NCI-H146 (cell line): ENCODE results near the gene CRNKL1.
A peak's percentile ranks its signal among the peaks of the same experiment; 100 is the strongest.

Experiments
- DNase-seq: peaks from one replicate; lab custom pipeline; 2025; lab: John Stamatoyannopoulos, UW

Gene CRNKL1

DNA sequence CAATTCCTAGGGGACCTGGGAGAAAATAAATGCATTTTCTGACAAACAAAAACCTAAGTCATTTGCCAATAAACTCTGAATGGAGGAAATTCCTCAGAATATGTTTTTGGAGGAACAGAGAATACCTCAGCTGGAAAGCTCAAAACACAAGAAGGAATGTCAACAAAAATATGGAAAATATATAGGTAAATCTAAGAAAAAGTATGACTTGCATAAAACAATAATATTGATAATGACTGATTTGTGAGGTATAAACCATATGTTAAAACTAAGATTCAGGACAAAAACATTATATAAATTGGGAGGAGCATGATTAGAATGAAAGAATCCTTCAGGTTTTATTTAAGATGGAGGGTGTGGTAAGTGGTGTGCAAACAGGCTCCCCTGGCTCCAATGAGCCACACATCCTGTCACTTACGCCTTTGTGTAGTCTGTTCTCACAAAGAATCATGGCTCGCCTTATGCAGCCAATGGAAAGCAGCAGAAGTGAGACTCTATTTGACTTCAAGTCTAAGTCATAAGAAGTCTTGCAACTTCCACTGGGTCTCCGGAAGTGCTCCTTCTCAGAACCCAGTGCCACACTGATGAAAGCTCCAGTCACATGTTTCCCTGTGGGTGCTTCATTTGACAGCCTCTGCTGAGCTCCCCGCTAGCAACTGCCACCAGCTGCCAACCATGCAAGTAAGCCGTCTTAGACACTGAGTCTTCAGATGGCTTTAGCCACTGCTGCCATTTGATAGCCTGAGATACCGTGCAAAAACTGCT, 8.2 kb upstream of the CRNKL1 start:
- peak; percentile 46 for DNase-seq

DNA sequence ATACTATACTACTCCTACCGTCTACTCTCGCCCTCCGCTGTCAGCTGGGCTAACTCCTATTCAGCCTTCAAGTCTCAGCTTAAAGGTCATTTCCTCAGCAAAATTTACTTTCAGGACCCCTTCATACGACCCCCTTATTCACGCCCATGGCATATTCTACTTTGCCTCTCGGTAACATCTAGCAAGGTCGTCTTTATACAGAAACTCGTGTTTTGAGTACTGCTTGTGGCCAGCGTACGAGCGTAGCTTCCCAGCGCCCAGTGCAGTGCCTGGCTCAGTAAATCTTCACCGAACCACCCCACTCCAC, 546 bp downstream of the CRNKL1 start:
- DNase-seq: no peak

DNA sequence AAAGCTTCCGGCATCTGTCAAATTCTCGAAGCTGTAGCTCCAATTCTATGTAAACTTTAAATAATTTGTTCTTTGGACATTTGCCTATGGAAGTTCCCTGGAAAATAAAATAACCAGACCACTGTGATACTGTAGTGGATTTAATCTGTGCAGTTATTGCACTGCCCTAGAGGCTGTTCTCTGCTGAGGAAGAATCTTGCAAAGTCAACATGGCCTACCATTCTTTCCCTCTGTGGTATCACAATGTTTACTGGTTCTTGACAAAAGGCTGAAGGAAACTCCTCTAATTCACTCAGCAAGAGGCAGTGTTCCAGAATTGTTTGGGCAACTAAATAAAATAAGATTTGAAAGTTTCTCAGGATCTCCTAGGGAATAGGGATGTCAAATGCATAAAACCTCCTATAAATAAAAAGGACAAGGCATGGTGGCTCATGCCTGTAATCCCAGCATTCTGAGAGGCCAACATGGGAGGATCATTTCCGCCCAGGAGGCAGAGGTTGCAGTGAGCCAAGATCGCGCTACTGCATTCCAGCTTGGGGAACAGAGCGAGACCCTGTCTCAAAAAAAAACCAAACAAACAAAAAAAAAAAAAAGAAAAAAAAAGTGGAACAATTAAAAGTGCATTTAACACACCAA, 12.4 kb downstream of the CRNKL1 start:
- no peak for DNase-seq

DNA sequence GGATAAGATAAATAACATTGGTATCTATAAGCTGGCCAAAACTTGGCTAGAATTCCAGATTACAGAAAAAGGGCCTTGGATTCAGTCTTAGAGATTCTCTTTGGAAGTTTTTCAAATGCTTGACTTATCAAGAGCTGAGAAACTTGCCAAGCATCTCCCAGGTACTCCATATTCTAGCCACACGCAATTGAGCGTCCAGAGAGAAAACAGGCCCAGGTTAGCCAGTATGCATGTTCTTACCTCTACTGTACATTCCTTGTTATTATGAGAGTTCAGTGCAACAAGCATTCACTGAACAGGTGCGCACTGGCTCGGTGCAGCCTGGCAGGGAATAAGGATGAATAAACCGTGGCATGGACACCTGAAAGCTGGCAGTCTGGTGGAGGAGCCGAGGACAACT, 13.7 kb downstream of the CRNKL1 start:
- no peak for DNase-seq

DNA sequence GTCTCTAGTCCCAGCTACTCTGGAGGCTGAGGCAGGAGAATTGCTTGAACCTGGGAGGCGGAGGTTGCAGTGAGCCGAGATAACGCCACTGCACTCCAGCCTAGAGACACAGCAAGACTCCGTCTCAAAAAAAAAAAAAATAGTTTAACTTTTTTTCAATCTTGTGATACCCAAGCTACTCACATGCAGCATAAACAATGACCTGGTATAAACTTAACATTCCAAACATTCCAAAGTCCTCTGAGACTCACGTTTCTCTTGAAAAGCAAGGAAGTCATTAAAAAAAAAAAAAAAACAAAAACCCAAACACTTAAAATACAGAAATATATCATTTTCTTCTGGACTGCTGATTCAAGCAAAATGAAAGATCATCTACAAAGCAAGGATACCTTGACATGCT, 14.3 kb downstream of the CRNKL1 start:
- no peak for DNase-seq

DNA sequence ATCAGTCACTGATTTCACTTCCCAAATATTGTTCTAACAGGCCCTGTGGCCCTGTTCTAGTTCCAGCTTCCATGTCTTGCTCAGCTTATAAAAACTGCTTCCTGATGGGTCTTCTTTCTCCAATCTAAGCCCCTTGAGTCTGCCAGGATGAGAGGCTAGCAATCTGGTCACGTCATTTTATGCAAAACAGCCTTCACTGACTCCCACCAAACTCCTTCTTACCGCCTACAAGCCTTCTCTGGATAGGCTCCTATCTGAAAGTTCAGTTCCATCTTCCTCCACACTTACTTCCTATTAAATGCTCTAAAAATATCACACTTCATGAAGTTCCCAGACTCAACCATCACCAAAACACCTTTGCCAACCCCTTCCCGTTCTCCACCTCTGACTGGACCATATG, 15.5 kb downstream of the CRNKL1 start:
- no peak for DNase-seq

DNA sequence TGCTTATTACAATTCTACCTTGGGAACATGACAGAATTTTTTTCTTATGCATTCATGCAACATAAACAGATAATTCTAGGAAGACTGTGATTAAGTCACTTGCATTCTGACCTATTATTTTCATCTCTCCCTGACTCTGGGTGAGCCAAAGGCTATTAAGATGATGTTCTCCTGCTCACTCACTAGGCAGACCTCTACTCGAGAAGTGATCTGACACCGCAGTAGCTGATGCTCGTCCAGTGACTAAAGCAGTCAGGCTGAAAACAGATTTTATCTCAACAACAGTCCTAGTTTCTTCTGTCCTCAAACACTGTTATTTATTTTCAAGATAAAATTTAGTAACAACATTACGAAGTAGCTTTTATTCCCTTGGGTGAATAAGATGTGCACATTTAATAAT, 17.8 kb downstream of the CRNKL1 start:
- no peak for DNase-seq

DNA sequence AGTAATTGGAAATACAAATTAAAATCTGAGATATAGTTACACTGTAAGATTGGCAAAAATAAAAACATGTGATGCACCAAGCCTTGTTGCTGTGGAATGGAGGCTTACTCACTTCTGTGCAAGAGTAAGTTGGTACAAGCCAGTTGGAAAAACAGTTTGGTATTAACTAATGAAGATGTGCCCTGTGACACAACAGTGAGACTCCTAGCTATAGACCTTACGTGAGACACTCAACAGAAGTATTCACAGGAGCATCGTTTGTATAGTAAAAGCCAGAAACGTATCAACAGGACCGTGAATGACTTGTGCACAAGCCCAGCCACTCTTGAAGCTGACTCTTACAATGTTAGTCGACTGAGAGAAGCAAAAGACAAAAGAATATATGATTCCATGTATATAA, 20.5 kb downstream of the CRNKL1 start:
- no peak for DNase-seq

DNA sequence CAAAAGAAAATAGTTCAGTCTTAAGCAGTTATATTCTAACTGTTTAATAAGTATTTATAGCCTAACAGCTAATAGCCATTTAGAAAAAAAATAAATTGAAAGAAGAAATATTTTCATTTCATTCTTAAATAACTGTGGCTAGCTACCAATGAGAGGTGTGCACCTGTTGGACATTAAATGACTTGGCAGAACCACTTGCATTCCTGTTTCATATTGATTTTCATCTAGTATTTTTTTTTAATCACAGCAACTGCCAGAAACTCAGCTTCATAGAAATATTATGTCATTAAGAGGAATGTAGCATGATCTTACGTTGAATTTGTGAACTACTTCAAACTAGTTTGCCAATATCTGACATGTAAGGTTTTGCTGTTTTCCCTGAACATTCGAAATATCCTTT, 25.0 kb downstream of the CRNKL1 start:
- DNase-seq: no peak

DNA sequence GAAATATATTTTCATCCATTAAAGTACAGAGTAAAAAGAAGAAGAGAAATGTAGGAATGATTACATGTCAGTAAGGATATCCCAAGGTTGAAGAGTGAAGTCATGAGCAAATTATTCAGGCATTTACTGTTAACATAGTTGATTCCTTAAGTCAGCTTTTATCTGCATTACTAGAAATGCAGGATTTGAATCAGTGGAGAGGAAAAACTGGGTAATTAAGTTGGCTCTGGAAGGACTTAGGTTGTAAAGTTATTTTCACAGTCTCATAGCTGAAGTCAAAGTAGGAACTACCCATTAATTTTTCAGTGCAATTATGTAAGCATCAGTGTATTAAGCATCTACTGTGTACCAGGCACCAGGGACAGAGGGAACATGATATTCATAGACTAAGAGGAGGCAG, 27.3 kb downstream of the CRNKL1 start:
- no peak for DNase-seq

DNA sequence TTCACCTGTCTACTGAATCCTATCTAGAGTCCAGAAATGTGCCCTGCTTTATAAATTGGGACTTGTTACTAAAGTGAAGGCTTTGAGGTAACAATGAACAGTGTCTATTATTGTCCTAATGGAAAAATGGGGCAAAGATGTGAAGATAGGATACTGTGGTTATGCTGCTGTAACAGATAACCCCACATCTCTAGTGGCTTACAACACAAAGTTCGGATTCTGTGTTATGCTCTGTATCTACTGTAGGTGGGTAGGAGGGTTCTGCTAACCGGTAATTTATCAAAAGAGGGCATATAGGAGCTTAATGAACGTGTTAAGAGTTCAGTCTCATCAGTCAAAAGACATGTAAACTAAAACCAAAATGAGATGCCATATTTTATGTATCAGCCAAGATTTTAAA, 28.9 kb downstream of the CRNKL1 start:
- DNase-seq: no peak

DNA sequence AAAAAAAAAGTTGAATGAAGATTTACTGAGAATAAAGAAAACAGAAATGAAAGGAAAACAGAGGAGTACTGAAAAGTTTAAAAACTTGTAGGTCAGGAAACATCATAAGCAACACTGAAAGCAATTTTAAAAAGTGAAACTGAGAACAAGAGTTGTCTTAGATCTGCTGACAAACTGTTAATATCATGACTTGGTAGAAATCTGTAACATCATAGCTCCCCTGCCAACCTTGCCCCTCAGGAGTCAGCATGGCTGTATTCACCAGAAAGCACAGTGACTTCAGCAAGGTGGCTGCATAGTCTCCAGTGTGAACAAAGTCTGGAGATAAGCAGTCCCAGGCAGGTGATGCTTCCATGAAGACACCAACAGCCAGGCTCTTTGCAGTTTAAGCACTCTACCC, 29.8 kb downstream of the CRNKL1 start:
- no peak for DNase-seq

DNA sequence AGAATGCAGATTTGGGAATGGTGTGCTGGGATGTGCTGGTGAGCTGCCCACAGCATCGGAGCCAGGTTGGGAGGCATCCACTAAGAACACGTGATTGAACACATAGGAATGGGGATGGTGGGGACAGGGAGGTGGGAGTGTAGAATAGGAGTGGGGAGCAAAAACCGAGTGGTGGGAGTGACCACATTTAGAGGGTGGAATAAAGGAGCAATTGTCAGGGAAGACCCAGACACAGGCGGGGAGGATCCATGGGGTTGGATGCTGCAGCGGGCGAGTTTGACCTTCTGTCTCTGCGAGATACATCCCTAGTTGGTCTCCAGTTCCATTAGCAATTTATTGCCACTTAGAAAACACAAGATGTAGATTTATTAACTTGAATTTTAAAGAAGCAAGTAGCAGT, 30.4 kb downstream of the CRNKL1 start:
- DNase-seq: no peak

DNA sequence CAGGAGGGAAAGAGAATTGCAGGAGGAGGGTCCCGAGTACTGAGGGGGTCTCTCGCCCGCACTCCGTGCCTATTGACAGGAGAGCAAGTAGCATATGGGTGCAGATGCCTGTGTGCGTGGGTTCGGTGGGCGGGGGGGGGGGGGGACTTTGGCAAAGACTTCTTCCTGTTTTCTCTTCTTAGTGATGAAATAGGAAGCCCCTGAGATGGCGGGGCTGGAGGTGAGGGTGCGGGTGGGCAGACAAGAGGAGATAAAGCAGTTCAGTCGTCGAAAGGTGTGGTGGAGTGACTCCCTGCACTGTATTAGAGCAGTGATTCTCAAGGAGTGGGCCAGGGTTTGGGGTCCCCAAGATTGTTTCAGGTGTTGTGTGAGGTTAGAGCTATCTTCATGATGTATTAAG, 31.4 kb downstream of the CRNKL1 start:
- no peak for DNase-seq

DNA sequence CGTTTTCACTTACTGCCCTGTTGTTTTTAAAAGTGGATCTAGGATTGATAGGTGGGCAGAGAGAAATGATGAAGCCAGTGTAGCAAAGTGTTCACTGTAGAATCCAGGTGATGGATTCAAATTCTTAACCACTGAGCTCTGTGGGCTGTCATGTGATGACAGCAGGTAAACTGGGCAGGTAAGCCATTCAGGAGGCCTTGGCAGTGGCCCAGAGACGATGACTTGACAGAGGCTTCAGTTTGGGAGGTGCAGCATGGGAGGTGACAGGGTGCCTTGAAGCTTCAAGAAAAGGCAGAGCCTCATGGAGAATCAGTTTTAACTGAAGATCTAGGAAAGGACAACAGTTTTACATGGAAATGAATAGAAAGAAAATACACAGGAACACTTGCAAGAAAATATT, 33.1 kb downstream of the CRNKL1 start:
- DNase-seq: no peak

DNA sequence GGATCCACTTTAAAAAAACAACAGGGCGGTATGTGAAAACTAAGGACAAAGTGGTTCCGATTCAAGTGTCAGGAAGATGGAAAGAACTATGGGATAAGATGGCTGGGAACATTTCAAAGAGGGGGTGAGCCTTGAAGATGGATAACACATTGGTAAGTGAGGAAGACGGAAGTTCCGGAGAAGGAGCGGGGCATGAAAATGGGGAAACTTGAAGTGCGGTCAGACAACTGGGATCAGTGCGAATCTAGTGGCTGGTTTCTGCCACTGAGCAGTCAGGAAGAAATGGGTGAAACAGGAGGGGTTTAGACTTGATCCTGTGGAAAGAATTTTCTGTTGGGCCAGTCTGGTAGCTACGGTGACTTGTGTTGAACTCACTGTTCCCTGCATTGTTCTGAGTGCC, 33.9 kb downstream of the CRNKL1 start:
- no peak for DNase-seq

DNA sequence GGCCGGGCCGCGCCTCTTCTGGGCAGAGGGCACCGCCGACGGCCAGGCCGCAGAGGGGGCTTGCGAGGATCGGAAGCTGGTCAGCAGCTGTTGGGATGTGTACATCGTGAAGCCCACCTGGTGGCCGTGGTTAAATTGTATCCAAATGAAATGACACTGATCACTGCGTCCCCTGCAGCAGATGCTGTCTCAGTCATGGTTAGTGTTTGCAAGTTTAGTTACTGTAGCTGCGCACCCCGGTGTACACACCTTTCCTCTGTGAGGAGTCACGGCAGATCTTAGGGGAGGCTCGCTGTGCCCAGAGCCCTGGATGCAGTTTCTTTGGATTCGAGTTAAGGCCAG, 34.5 kb downstream of the CRNKL1 start:
- DNase-seq: peak; percentile 52

DNA sequence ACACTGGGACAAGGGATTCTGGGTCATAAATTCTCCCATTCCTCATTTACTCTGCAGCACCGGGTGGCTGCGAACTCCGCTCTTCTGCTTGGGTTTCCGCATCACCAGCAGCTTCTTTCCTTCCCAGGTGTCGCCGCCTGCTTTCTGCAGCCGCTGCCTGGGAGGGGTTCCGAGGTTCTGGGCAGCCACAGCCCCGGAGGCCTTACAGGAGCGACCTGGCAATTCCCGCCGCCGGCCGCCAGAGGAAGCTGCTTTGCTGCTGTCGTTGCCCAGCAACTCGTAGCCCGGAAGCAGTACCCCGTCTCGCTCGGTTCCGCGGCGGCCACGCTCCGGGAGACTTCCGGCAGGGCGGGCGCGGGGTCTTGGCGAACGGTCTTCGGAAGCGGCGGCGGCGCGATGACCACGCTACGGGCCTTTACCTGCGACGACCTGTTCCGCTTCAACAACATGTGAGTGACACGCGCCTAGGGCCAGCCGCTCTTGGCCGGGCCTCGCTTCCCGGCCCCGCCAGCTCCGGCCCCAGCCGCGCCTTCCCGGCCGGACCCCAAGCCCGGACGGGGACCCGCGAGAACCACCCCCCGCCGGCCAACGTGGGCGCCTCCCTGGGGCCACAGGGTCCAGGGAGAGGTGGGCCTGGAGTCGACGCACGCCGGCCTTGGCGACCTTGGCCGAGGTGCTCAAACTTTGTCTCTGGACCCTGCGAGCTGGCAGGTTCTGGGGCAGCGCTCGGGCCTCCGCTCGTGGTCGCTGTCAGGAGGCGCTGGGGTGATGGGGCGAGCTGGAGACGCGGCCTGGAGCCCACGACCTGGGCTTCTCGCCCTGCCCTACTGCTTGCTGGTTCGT, 35.0 kb downstream of the CRNKL1 start, which contains the start of gene NAA20:
NAA20 (plus strand) TSS at position 362 of the 843 bp plus-strand sequence; CDS start at position 397, 35 bp downstream.
- DNase-seq: peak; percentile 98

DNA sequence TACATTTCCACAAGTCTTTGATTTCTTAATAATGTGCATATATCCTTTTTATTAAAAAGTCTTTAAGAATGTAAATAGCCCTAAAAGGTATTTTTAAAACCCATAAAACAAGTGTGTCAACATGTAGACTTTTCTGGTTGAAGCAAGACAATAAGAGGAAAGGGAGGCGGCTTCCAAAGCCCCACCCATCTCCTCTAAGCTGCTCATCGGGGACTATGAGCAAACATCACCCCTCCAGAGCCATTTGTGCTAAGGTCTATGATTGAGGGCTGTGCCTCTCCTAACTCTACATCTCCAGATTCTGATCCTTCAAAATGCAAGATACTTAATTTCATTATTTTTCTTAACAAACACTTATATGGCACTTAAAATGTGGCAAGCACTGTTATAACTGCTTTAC, 37.6 kb downstream of the CRNKL1 start:
- DNase-seq: peak; percentile 80

DNA sequence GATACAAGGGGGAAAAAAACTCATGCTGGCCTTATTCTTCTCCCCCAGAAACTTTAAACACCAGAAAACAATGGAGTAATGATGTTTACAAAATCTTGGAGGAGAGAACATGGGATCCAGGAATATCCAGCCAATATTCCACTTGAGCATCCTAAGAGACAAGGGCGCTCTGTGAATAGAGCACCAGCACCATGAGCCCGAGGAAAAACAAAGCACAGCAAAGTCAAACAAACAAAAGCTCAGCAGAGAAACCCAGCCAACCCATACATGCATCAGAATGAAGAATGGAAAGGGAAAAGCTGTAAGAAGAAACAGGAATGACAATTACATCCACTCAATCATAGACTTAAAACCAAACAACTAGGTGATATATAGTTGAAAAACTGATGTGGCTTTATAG, 39.7 kb downstream of the CRNKL1 start:
- no peak for DNase-seq

DNA sequence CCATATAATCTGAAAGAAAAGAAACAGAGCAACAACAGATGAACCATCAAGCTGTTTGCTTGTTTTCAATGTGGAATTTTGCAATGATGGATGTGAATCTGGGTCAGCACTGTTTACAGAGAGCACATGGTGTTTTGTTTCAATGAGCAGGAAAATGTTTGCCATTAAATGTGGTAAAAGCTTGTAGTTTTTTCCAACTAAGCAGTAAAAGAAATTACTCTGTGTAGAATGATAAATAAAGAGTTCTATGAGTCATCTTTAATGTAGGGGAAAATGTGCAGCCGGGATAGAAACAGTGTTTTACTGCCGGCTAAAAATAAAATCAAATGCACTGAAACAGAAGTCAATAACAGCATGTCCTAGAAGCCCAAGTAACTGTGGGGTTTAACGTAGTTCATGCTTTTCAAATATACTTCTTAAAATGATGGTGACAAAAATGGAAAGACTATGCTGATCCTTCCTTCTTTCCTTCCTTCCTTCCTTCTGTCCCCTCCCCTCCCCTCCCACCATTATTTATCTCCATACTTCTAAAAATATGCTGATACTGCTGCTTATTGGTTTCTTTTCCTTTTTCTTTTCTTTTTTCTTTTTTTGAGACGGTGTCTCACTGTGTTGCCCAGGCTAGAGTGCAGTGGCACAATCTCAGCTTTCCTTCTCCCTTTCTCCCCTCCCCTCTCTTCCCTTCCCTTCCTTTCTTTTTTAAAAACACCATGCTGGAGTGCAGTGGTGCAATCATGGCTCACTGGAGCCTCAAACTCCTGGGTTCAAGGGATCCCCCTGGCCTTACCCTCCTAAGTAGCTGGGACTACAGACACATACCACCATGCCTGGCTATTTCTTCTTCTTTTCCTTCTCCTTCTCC, 41.4 kb downstream of the CRNKL1 start:
- DNase-seq: peak; percentile 71

DNA sequence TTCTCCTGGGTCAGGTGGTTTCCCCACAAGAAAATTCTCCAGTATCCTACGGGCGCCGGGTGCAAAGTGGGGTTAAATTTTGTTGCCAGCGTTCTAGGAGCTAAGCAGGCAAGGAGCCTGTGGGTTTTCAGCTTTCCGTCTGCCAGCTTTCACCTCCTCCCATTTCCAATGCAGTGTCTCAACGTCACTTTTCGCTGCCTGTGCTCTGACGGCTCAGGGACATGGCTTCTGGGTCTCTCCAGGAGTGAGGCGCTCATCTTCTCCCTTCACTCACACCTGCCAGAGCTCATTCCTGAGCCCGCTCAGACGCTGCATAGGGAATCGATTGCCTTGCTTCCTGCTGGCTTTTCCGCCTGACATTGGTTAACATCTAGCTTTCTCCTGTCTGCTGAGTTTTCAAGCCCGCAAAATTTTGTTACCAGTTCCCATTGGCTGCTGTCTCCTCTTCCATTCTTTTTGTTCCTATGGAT, 42.4 kb downstream of the CRNKL1 start:
- peak; percentile 94 for DNase-seq
